Stomach (tissue), 4 donors: Measurements from ENCODE around the gene PDLIM5.

Experiments used
- CTCF ChIP-seq, 7 experiments: fragments of 450-650 bp in 4 of 7; fragments of 200-600 bp in 3 of 7; sonication (generic) in 3 of 7; IDR thresholded peaks; one replicate each; pipeline ENCODE4 v1.5.1; 2016 to 2019; ENCODE audit warnings: antibody characterized with exemption in 7 of 7, control low read depth in 2 of 7, mild to moderate bottlenecking in 1 of 7
- EP300 ChIP-seq: sonication (generic); formaldehyde crosslinking; IDR thresholded peaks from one replicate; pipeline ENCODE4 v1.6.1; 2017; ENCODE audit warnings: antibody characterized with exemption
- POLR2A ChIP-seq, 4 donors: fragments of 450-650 bp; IDR thresholded peaks; one replicate each; pipeline ENCODE4 v1.6.1; 2016; ENCODE audit warnings: antibody characterized with exemption in 4 of 4, control low read depth in 2 of 4, mild to moderate bottlenecking in 1 of 4, moderate library complexity in 1 of 4
- POLR2AphosphoS5 ChIP-seq, 3 donors: sonication (generic); formaldehyde crosslinking; IDR thresholded peaks; one replicate each; pipeline ENCODE4 v1.6.1; 2016; ENCODE audit warnings: antibody characterized with exemption in 3 of 3

- TF ChIP-seq CTCF (IDR thresholded peaks at IDR 0.05) (no peak), POLR2A (IDR thresholded peaks at IDR 0.05) (no peak), EP300 (no peak), POLR2AphosphoS5 (IDR thresholded peaks at IDR 0.05) (peak in 1 of 3 donors; percentile 39)
Measured at GRCh38 chr4:94457692-94458106, 6.0 kb downstream of the PDLIM5 start.
